ENCODE results near the gene RNASEL. TPM values are rescaled to one million over a fixed set of nuclear protein-coding genes. Genes with fewer than 3 reads are reported as not detected.

RNASEL gene
- total and polyA plus RNA-seq, 2 donors from 2014 or later, result 6.0 to 12.1 TPM

DNA sequence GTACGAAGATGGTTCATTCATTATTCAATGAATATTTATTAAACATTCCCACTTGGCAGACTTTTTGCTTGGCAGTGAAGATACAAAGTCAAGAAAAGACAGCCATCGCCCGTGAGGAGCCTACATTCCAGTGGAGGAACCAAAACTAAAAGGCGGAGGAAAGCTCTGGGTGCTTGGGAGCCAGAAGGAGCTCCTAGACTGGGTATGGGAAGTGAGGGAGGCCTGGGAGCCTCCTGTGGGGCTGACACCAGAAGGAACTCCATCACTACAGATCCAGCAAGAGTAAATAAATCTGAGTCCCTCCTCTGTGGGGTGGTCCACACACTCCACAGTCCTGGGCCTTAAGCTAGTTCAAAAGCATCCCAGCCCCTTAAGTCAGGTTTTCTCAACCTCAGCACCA is 14.9 kb downstream of the RNASEL start:
- Histone ChIP-seq H3K36me3 (ENCODE audit: control insufficient read depth in 2 of 3, insufficient read depth in 3 of 3, low read length in 3 of 3) (peaks cover 0 to 10% (median 9%) of the 10 kb centered on the region in 3 donors), H3K9ac (ENCODE audit: low read length in 3 of 3) (no peak overlapping the region), H3K9me3 (ENCODE audit: control insufficient read depth in 2 of 3, insufficient read depth in 1 of 3, low read length in 3 of 3) (no peaks in the 10 kb centered on the region), H3K27me3 (ENCODE audit: control insufficient read depth, insufficient read depth, low read length) (no peaks in the 10 kb centered on the region), H3K4me3 (ENCODE audit: low read length in 3 of 3) (no peak overlapping the region), H3K27ac (ENCODE audit: low read depth in 2 of 2, low read length in 2 of 2) (no peak overlapping the region), H3K4me1 (ENCODE audit: control insufficient read depth in 2 of 3, insufficient read depth in 2 of 3, low read depth in 1 of 3, low read length in 3 of 3) (peaks cover 0 to 3% (median 0%) of the 10 kb centered on the region in 3 donors)
- no peak for DNase-seq
- TF ChIP-seq, protein P1, sequence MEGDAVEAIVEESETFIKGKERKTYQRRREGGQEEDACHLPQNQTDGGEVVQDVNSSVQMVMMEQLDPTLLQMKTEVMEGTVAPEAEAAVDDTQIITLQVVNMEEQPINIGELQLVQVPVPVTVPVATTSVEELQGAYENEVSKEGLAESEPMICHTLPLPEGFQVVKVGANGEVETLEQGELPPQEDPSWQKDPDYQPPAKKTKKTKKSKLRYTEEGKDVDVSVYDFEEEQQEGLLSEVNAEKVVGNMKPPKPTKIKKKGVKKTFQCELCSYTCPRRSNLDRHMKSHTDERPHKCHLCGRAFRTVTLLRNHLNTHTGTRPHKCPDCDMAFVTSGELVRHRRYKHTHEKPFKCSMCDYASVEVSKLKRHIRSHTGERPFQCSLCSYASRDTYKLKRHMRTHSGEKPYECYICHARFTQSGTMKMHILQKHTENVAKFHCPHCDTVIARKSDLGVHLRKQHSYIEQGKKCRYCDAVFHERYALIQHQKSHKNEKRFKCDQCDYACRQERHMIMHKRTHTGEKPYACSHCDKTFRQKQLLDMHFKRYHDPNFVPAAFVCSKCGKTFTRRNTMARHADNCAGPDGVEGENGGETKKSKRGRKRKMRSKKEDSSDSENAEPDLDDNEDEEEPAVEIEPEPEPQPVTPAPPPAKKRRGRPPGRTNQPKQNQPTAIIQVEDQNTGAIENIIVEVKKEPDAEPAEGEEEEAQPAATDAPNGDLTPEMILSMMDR (IDR thresholded peaks at IDR 0.05; ENCODE audit: borderline replicate concordance, extremely low read depth, insufficient read depth), result no peak
- intact Hi-C loops (cut with DNase I), result no loop called here
- FAIRE-seq, result no peak

DNA sequence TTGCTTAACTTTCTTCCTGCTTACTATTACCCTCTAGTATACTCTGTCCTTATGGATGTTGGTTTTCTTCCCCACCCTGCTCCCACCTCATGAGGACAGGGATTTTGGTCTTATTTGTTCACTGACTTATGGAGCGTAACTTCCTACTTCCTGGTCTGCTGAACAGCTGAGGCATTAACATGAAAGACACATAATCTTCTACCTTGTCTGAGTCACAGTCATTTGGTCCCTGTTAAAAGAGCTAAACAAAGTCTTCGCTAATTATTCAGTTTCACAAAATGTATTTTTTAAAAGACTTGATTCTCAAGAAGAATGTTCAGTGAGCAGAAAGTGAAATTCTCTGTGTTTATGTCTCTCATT is 18.5 kb downstream of the RNASEL start:
- TF ChIP-seq, protein P1 (IDR thresholded peaks at IDR 0.05; ENCODE audit: borderline replicate concordance, extremely low read depth, insufficient read depth), result no peak
- Histone ChIP-seq H3K4me3 (ENCODE audit: low read length in 3 of 3) (no peak overlapping the region), H3K36me3 (ENCODE audit: control insufficient read depth in 2 of 3, insufficient read depth in 3 of 3, low read length in 3 of 3) (peaks cover 0 to 6% (median 5%) of the 10 kb centered on the region in 3 donors), H3K9ac (ENCODE audit: low read length in 3 of 3) (no peak overlapping the region), H3K9me3 (ENCODE audit: control insufficient read depth in 2 of 3, insufficient read depth in 1 of 3, low read length in 3 of 3) (no peaks in the 10 kb centered on the region), H3K27me3 (ENCODE audit: control insufficient read depth, insufficient read depth, low read length) (no peaks in the 10 kb centered on the region), H3K27ac (ENCODE audit: low read depth in 2 of 2, low read length in 2 of 2) (no peak overlapping the region), H3K4me1 (ENCODE audit: control insufficient read depth in 2 of 3, insufficient read depth in 2 of 3, low read depth in 1 of 3, low read length in 3 of 3) (peaks cover 0 to 3% (median 0%) of the 10 kb centered on the region in 3 donors)
- intact Hi-C loops (cut with DNase I), result no loop called here
- no peak for FAIRE-seq
- DNase-seq, result peak in 1 of 5 donors; percentile 16

DNA sequence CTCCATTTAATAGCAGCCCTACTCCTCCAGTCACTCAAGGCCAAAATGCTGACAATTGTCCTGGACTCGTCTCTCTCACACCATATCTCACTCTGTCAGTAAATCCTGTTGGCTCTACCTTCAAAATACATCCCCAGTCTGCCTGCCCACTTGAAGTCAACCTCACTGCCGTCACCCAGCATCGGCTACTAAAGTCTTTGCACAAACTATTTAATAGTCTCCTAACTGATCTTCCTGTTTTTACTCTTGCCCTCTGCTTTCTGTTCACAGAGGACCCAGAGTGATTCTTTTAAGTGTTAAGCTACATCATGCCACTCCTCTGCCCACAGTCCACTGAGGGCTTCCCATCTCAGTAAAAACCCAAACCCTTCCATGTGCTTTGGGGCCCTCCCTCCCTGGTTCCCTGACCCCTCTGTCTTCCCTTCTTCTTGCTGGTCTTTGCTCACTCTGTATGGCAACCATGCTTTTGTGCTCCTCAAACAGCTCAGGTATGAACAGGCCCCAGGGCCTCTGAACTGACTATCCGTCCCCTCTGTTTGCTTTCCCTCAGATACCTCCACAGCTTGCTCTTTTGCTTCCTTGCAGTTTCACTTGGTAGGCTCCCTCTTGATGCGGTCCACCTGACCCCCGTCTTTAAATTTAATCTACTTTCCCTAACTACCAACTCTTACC is 19.0 kb downstream of the RNASEL start:
- Histone ChIP-seq H3K4me1 (ENCODE audit: control insufficient read depth in 2 of 3, insufficient read depth in 2 of 3, low read depth in 1 of 3, low read length in 3 of 3) (peaks cover 0 to under 1% (median 0%) of the 10 kb centered on the region in 3 donors), H3K9ac (ENCODE audit: low read length in 3 of 3) (no peak overlapping the region), H3K4me3 (ENCODE audit: low read length in 3 of 3) (no peak overlapping the region), H3K36me3 (ENCODE audit: control insufficient read depth in 2 of 3, insufficient read depth in 3 of 3, low read length in 3 of 3) (peaks cover 0 to 3% (median 0%) of the 10 kb centered on the region in 3 donors), H3K27me3 (ENCODE audit: control insufficient read depth, insufficient read depth, low read length) (no peaks in the 10 kb centered on the region), H3K9me3 (ENCODE audit: control insufficient read depth in 2 of 3, insufficient read depth in 1 of 3, low read length in 3 of 3) (no peaks in the 10 kb centered on the region), H3K27ac (ENCODE audit: low read depth in 2 of 2, low read length in 2 of 2) (no peak overlapping the region)
- FAIRE-seq (no peak), DNase-seq (no peak)
- TF ChIP-seq, protein P1 (IDR thresholded peaks at IDR 0.05; ENCODE audit: borderline replicate concordance, extremely low read depth, insufficient read depth), result no peak
- intact Hi-C loops (cut with DNase I), result no loop called here

Data from kidney (tissue), 14 donors.